Stomach (tissue), 9 donors: ENCODE results near the gene BIRC7. TPM values are rescaled to one million over a fixed set of nuclear protein-coding genes. Genes with fewer than 3 reads are reported as not detected.

Experiments
- DNase-seq, 2 donors: peaks; one replicate each; pipeline versions ENCODE4 v3.0.0 to v3.0.0-alpha.2; 2013 to 2019
- H3K27ac ChIP-seq, 5 donors: fragments of 200-600 bp in 4 of 5; sonication (generic) in 4 of 5; one replicate each; pipeline ENCODE4 v1.5.1; 2013 to 2019; ENCODE audit warnings: mild to moderate bottlenecking in 1 of 5, moderate library complexity in 1 of 5
- H3K27me3 ChIP-seq, 3 donors: fragments of 200-600 bp; sonication (generic); one replicate each; pipeline ENCODE4 v1.5.1; 2017 to 2019; ENCODE audit warnings: mixed run types in 1 of 3
- H3K36me3 ChIP-seq, 4 donors: fragments of 200-600 bp; sonication (generic); 1 replicate in 3 of 4; 2 replicates in 1 of 4; pipeline ENCODE4 v1.5.1; 2016 to 2019
- H3K4me1 ChIP-seq, 4 donors: fragments of 200-600 bp; sonication (generic); one replicate each; pipeline ENCODE4 v1.5.1; 2016 to 2019
- H3K4me3 ChIP-seq, 4 donors: fragments of 200-600 bp; sonication (generic) in 3 of 4; one replicate each; pipeline ENCODE4 v1.5.1; 2016 to 2019; ENCODE audit warnings: mild to moderate bottlenecking in 1 of 4
- H3K9me3 ChIP-seq, 4 donors: fragments of 200-600 bp; sonication (generic); one replicate each; pipeline ENCODE4 v1.5.1; 2016 to 2019
- EP300 ChIP-seq: sonication (generic); formaldehyde crosslinking; IDR thresholded peaks from one replicate; pipeline ENCODE4 v1.6.1; 2017; ENCODE audit warnings: antibody characterized with exemption
- POLR2A ChIP-seq, 4 donors: fragments of 450-650 bp; IDR thresholded peaks; one replicate each; pipeline ENCODE4 v1.6.1; 2016; ENCODE audit warnings: antibody characterized with exemption in 4 of 4, control low read depth in 2 of 4, mild to moderate bottlenecking in 1 of 4, moderate library complexity in 1 of 4
- POLR2AphosphoS5 ChIP-seq, 3 donors: sonication (generic); formaldehyde crosslinking; IDR thresholded peaks; one replicate each; pipeline ENCODE4 v1.6.1; 2016; ENCODE audit warnings: antibody characterized with exemption in 3 of 3
- WGBS, 5 donors: extraction: QIAGEN DNeasy Blood & Tissue Kit in 3 of 5; methylation state at CpG; one replicate each; pipeline versions ENCODE4 v1.1.5 to v1.1.7; 2013 to 2018; 5-methylcytosine and 5-hydroxymethylcytosine counted together
- intact Hi-C: fragments of 100-400 bp; cut with DNase I; formaldehyde crosslinking; loops from one replicate; pipeline ENCODE4 v1.15.1; 2023; ENCODE audit warnings: low total_unique reads
- polyA plus RNA-seq, 3 donors: library from polyadenylated mRNA; stranded (reverse); fragments of 200-250 nt; gene quantifications; one replicate each; pipeline ENCODE4 v1.2.3, GENCODE V29; 2013
- total RNA-seq, 5 donors: library from RNA; depleted of rRNA; stranded (reverse); fragments of >200 nt; gene quantifications; one replicate each; pipeline versions ENCODE4 v1.1.0 to v1.2.3, GENCODE V29; 2014 to 2016
- TF ChIP-seq, protein P1 (sequence below), 7 experiments: fragments of 450-650 bp in 4 of 7; fragments of 200-600 bp in 3 of 7; sonication (generic) in 3 of 7; IDR thresholded peaks; one replicate each; pipeline ENCODE4 v1.5.1; 2016 to 2019; ENCODE audit warnings: antibody characterized with exemption in 7 of 7, control low read depth in 2 of 7, mild to moderate bottlenecking in 1 of 7
- donor health status: healthy with polysubstance abuse.
- donor health status: Bipolar disorder and iron deficiency.
- donor health status: healthy.

BIRC7 gene
- total and polyA plus RNA-seq, 8 donors, result not detected

DNA sequence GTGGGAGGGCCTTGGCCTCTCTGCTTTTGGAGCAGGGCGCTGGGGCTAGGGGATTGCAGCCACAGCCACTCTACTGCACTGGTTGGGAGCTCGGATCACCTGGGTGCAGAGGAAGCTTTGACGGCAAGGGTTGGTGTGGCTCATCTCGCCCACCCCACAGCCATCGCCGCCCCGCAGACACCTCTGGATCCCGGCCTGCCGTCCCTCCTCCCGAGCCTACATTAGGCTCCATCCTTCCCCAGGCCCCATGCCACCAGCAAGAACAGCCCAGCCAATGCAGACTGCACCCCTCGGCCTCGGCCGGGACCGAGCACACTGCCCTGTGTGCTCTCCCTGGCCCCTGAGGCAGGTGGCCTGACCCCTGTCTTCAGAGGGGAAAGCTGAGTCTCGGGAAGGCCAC, 24.8 kb downstream of the BIRC7 start:
- WGBS, 5 donors, result 80 to 86% (median 84%) methylated on average over 14 to 15 of the region's 15 CpGs
- Histone ChIP-seq H3K4me1 (no peaks in the 10 kb centered on the region), H3K9me3 (no peaks in the 10 kb centered on the region), H3K27me3 (peaks cover under 1 to 94% (median 55%) of the 10 kb centered on the region in 3 donors), H3K27ac (no peak overlapping the region), H3K4me3 (no peak overlapping the region), H3K36me3 (no peaks in the 10 kb centered on the region)
- intact Hi-C loops, result no loop called here
- no peak for DNase-seq
- TF ChIP-seq POLR2AphosphoS5 (IDR thresholded peaks at IDR 0.05) (no peak), EP300 (no peak), POLR2A (IDR thresholded peaks at IDR 0.05) (no peak)
- TF ChIP-seq, protein P1, sequence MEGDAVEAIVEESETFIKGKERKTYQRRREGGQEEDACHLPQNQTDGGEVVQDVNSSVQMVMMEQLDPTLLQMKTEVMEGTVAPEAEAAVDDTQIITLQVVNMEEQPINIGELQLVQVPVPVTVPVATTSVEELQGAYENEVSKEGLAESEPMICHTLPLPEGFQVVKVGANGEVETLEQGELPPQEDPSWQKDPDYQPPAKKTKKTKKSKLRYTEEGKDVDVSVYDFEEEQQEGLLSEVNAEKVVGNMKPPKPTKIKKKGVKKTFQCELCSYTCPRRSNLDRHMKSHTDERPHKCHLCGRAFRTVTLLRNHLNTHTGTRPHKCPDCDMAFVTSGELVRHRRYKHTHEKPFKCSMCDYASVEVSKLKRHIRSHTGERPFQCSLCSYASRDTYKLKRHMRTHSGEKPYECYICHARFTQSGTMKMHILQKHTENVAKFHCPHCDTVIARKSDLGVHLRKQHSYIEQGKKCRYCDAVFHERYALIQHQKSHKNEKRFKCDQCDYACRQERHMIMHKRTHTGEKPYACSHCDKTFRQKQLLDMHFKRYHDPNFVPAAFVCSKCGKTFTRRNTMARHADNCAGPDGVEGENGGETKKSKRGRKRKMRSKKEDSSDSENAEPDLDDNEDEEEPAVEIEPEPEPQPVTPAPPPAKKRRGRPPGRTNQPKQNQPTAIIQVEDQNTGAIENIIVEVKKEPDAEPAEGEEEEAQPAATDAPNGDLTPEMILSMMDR (IDR thresholded peaks at IDR 0.05), result no peak

DNA sequence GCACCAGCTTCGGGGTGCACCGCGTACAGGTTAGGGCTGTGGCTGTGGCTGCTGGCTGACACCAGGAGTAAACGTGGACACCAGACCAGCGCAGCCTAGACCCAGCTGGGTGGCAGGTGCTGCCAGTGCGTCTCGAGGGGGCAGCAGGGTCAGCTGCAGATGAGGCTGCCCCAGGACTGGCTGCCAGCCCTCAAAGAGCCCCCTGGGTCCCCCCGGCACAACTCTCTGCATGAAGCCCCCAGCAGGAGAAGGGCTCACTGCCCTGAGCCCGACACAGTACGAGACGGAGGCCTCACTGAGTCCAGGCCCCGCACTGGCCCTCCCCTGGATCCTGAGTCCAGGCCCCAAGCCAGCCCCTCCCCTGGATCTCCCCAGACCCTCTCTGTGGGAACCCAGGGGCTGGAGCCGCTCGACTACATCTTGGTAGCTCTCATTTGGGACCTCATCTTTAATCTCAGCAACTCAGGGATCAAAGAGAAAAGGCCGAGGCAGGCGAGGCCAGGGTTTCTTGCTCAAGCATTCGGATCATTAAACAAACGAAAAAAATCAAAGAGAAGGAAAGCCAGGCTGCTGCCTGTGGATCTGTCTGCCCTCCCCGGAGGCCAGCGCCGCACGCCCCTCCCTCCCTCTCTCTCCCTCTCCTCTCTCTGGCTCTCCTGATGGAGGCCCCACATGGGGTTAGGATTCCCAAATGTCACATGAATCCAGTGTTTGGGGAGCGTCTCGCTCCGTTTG, 25.5 kb downstream of the BIRC7 start:
- Histone ChIP-seq H3K4me1 (no peaks in the 10 kb centered on the region), H3K27ac (no peak overlapping the region), H3K27me3 (peaks cover 0 to 94% (median 48%) of the 10 kb centered on the region in 3 donors), H3K9me3 (no peaks in the 10 kb centered on the region), H3K4me3 (no peak overlapping the region), H3K36me3 (no peaks in the 10 kb centered on the region)
- DNase-seq, result peak in 1 of 2 donors; percentile 77
- TF ChIP-seq POLR2A (IDR thresholded peaks at IDR 0.05), result no peak
- intact Hi-C loops, result no loop called here
- WGBS, 5 donors, result 25 to 39% (median 38%) methylated on average over 13 to 25 of the region's 25 CpGs

GRCh38 chr20:63261795-63262528, 26.3 kb downstream of the BIRC7 start:
- no peak for DNase-seq
- H3K27me3 ChIP-seq, result peaks cover 0 to 94% (median 41%) of the 10 kb centered on the region in 3 donors
- 39 to 59% (median 54%) methylated on average over 23 to 30 of the region's 30 CpGs for WGBS, 5 donors
- no peak overlapping the region for H3K4me3 ChIP-seq
- H3K9me3 ChIP-seq, result no peaks in the 10 kb centered on the region
- no peaks in the 10 kb centered on the region for H3K36me3 ChIP-seq
- no peak for TF ChIP-seq POLR2AphosphoS5 (IDR thresholded peaks at IDR 0.05)
- TF ChIP-seq EP300, result no peak
- TF ChIP-seq, protein P1 (IDR thresholded peaks at IDR 0.05), result no peak
- no peak for TF ChIP-seq POLR2A (IDR thresholded peaks at IDR 0.05)
- no peaks in the 10 kb centered on the region for H3K4me1 ChIP-seq
- intact Hi-C loops, result no loop called here
- no peak overlapping the region for H3K27ac ChIP-seq

DNA sequence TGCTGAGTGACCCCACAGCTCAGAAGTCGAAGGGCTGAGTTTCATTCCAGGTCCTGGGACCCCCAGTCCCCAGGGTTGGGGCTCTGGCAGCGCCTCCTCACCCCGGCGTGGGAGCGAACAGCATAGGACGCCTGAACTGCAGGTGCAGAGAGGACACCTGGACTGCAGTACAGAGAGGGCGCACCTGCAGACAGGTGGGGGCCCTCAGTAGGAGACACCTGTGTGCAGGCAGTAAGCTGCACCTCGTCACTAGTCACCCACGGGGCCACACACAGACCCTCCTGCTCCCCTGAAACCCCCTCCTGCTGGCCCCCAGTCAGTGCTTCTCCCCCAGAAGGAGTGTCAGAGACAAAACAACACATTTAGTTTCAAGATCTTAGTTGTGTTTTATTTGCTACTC, 27.1 kb downstream of the BIRC7 start:
- H3K27ac ChIP-seq, result no peak overlapping the region
- no peak for DNase-seq
- peaks cover 0 to 100% (median 45%) of the 10 kb centered on the region in 3 donors for H3K27me3 ChIP-seq
- TF ChIP-seq, protein P1 (IDR thresholded peaks at IDR 0.05), result no peak
- WGBS, 5 donors, result 78 to 95% (median 85%) methylated on average over 9 of the region's 9 CpGs
- H3K9me3 ChIP-seq, result no peaks in the 10 kb centered on the region
- H3K36me3 ChIP-seq, result no peaks in the 10 kb centered on the region
- intact Hi-C loops, result no loop called here
- no peak overlapping the region for H3K4me3 ChIP-seq
- H3K4me1 ChIP-seq, result no peaks in the 10 kb centered on the region

DNA sequence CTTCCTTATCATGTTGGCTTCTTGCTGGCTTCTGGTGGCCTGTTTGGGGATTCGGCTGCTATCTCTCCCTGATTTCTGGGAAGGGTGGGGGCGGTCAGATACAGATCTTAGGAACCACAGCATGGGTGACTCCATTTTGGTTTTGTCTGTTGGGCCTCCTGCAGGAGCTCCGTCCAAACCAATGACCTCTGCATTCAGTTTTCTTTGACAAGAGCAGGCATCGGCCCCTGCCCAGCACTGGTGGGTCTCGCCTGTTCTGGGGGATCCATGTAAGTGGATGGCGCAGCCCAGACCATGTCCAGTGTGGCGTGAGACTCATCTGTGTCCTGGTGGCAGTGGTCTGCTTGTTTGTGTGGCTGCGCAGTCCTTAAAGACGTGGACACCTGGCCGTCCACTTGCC, 28.3 kb downstream of the BIRC7 start:
- Histone ChIP-seq H3K4me3 (no peak overlapping the region), H3K9me3 (no peaks in the 10 kb centered on the region), H3K27me3 (peaks cover 0 to 98% (median 44%) of the 10 kb centered on the region in 3 donors), H3K27ac (no peak overlapping the region), H3K36me3 (no peaks in the 10 kb centered on the region), H3K4me1 (no peaks in the 10 kb centered on the region)
- intact Hi-C loops, result no loop called here
- WGBS, 5 donors, result 67 to 91% (median 82%) methylated on average over 5 to 10 of the region's 10 CpGs
- no peak for DNase-seq
- TF ChIP-seq POLR2AphosphoS5 (IDR thresholded peaks at IDR 0.05), result no peak
- no peak for TF ChIP-seq POLR2A (IDR thresholded peaks at IDR 0.05)
- no peak for TF ChIP-seq EP300
- TF ChIP-seq, protein P1 (IDR thresholded peaks at IDR 0.05), result no peak
